C4-2B (cell line): ENCODE measurements around the gene INO80B.

ENCODE experiments used
- H3K27ac ChIP-seq: fragments of 450-650 bp; 2 replicates; pipeline ENCODE4 v1.5.1; 2017
- CTCF ChIP-seq: fragments of 450-650 bp; conservative IDR thresholded peaks from 2 replicates; pipeline ENCODE4 v1.5.1; 2017; ENCODE audit warnings: mild to moderate bottlenecking
- ZFX ChIP-seq: fragments of 450-650 bp; IDR thresholded peaks from 2 replicates; pipeline ENCODE4 v1.6.1; 2017

The INO80B gene

GRCh38 chr2:74503506-74504475 is 48.9 kb downstream of the INO80B start:
- no peak overlapping the region for H3K27ac ChIP-seq
- no peak for TF ChIP-seq ZFX
- TF ChIP-seq CTCF, result no peak

GRCh38 chr2:74504591-74504990 is 49.7 kb downstream of the INO80B start:
- no peak overlapping the region for H3K27ac ChIP-seq
- TF ChIP-seq CTCF (no peak), ZFX (no peak)

GRCh38 chr2:74505448-74506246 is 50.8 kb downstream of the INO80B start:
- no peak overlapping the region; the same call in 1 of the 2 replicates for H3K27ac ChIP-seq
- TF ChIP-seq ZFX (no peak), CTCF (no peak)

GRCh38 chr2:74507145-74507925 is 52.4 kb downstream of the INO80B start, which contains the start of gene PCGF1:
PCGF1 (minus strand) TSS chr2:74507695; CDS start chr2:74507668, 27 bp downstream.
- TF ChIP-seq CTCF (no peak), ZFX (no peak)

More at GRCh38 chr2:74507145-74507925, 52.4 kb downstream of the INO80B start, which contains the start of gene PCGF1:
- H3K27ac ChIP-seq, result peak within 1 kb of the TSS; percentile 97
